ENCODE results near the gene RAET1G. TPM values are rescaled to one million over a fixed set of nuclear protein-coding genes. Genes with fewer than 3 reads are reported as not detected.

RAET1G gene
- total RNA-seq, 1 experiment from 2014 or later: 9.9 TPM

- Mint-ChIP-seq H3K4me1 (ENCODE audit: insufficient read depth, unreplicated experiment) (no peaks in the 10 kb centered on the region), H3K36me3 (ENCODE audit: insufficient read depth, unreplicated experiment) (no peaks in the 10 kb centered on the region), H3K4me3 (ENCODE audit: unreplicated experiment) (no peak overlapping the region), H3K9me3 (ENCODE audit: unreplicated experiment) (peaks cover 7% of the 10 kb centered on the region), H3K27me3 (ENCODE audit: insufficient read depth, unreplicated experiment) (no peaks in the 10 kb centered on the region), H3K27ac (ENCODE audit: low read depth, unreplicated experiment) (no peak overlapping the region)
- intact Hi-C loops (cut with micrococcal nuclease): no loop called here
- ChIA-PET POLR2A (no interaction called here), CTCF (no interaction called here)
- no peak for TF ChIP-seq CTCF (IDR thresholded peaks at IDR 0.05; ENCODE audit: unreplicated experiment)
- DNase-seq (ENCODE audit: unreplicated experiment): no peak
- BruUV-seq (replicated peaks): no TSS peak
Observed at GRCh38 chr6:149876241-149876933, 46.5 kb downstream of the RAET1G start.

GRCh38 chr6:149872233-149872632, 50.7 kb downstream of the RAET1G start:
- ChIA-PET POLR2A (interaction anchor here (7.8 kb wide), 1 partner anchor 15 kb away, joined by 104 read pairs; no protein-coding TSS in a partner anchor), CTCF (interaction anchor here (0.7 kb wide), 2 partner anchors 163 to 326 kb away, joined by 3 to 5 read pairs; partner anchors contain the start of gene PPIL4)
- TF ChIP-seq CTCF (IDR thresholded peaks at IDR 0.05; ENCODE audit: unreplicated experiment): no peak
- no peak for DNase-seq (ENCODE audit: unreplicated experiment)
- Mint-ChIP-seq H3K9me3 (ENCODE audit: unreplicated experiment) (peaks cover 7% of the 10 kb centered on the region), H3K4me1 (ENCODE audit: insufficient read depth, unreplicated experiment) (peaks cover 10% of the 10 kb centered on the region), H3K36me3 (ENCODE audit: insufficient read depth, unreplicated experiment) (no peaks in the 10 kb centered on the region), H3K4me3 (ENCODE audit: unreplicated experiment) (no peak overlapping the region), H3K27me3 (ENCODE audit: insufficient read depth, unreplicated experiment) (no peaks in the 10 kb centered on the region), H3K27ac (ENCODE audit: low read depth, unreplicated experiment) (no peak overlapping the region)
- BruUV-seq (replicated peaks): no TSS peak
- intact Hi-C loops (cut with micrococcal nuclease): no loop called here

GRCh38 chr6:149871182-149871581, 51.7 kb downstream of the RAET1G start:
- H3K4me1 Mint-ChIP-seq (ENCODE audit: insufficient read depth, unreplicated experiment): peaks cover 10% of the 10 kb centered on the region

More at GRCh38 chr6:149871182-149871581, 51.7 kb downstream of the RAET1G start:
- TF ChIP-seq CTCF (IDR thresholded peaks at IDR 0.05; ENCODE audit: unreplicated experiment): no peak
- CTCF ChIA-PET: interaction anchor here (0.6 to 0.9 kb wide), 2 partner anchors 26 to 30 kb away, joined by 4 to 5 read pairs; no protein-coding TSS in a partner anchor
- no peak for DNase-seq (ENCODE audit: unreplicated experiment)
- intact Hi-C loops (cut with micrococcal nuclease): no loop called here
- no peaks in the 10 kb centered on the region for H3K36me3 Mint-ChIP-seq (ENCODE audit: insufficient read depth, unreplicated experiment)
- H3K27ac Mint-ChIP-seq (ENCODE audit: low read depth, unreplicated experiment): no peak overlapping the region
- H3K27me3 Mint-ChIP-seq (ENCODE audit: insufficient read depth, unreplicated experiment): no peaks in the 10 kb centered on the region
- POLR2A ChIA-PET: interaction anchor here (0.5 to 7.8 kb wide), 5 partner anchors 9 to 309 kb away, joined by 3 to 104 read pairs (median 5); no protein-coding TSS in a partner anchor
- H3K4me3 Mint-ChIP-seq (ENCODE audit: unreplicated experiment): no peak overlapping the region
- no TSS peak for BruUV-seq (replicated peaks)
- peaks cover 7% of the 10 kb centered on the region for H3K9me3 Mint-ChIP-seq (ENCODE audit: unreplicated experiment)
